Prostate gland (tissue), 2 donors: ENCODE data around the gene SLC9C2. TPM values are rescaled to one million over a fixed set of nuclear protein-coding genes. Genes with fewer than 3 reads are reported as not detected.
A peak's percentile ranks its signal among the peaks of the same experiment; 100 is the strongest.

Source experiments
- DNase-seq: peaks from one replicate; pipeline ENCODE4 v3.0.0-alpha.2; 2019; ENCODE audit warnings: low spot score
- H3K27ac ChIP-seq, 2 donors: fragments of 200-600 bp; sonication (generic); 2 replicates each; pipeline ENCODE4 v1.5.1; 2017 to 2019
- H3K27me3 ChIP-seq: fragments of 200-600 bp; sonication (generic); replicated peaks from 2 replicates; pipeline ENCODE4 v1.5.1; 2019; ENCODE audit not compliant: insufficient read depth
- H3K36me3 ChIP-seq, 2 donors: fragments of 200-600 bp; sonication (generic); 1 replicate in 1 of 2; 2 replicates in 1 of 2; pipeline versions ENCODE4 v1.5.1 to v1.8.1; 2017 to 2019
- H3K4me1 ChIP-seq: fragments of 200-600 bp; sonication (generic); replicated peaks from 2 replicates; pipeline ENCODE4 v1.5.1; 2019
- H3K4me3 ChIP-seq, 2 donors: fragments of 200-600 bp; sonication (generic); 2 replicates each; pipeline ENCODE4 v1.5.1; 2017 to 2019
- H3K9me3 ChIP-seq: fragments of 200-600 bp; sonication (generic); 2 replicates; pipeline ENCODE4 v1.5.1; 2017
- CTCF ChIP-seq, 4 experiments: fragments of 200-600 bp in 2 of 4; fragments of 450-650 bp in 2 of 4; sonication (generic) in 2 of 4; IDR thresholded peaks; 1 replicate in 3 of 4; 2 replicates in 1 of 4; pipeline ENCODE4 v1.5.1; 2016 to 2019; ENCODE audit warnings: antibody characterized with exemption in 4 of 4, mild to moderate bottlenecking in 2 of 4, moderate library complexity in 2 of 4
- POLR2A ChIP-seq: fragments of 450-650 bp; IDR thresholded peaks from one replicate; pipeline ENCODE4 v1.6.1; 2016; ENCODE audit warnings: antibody characterized with exemption, mild to moderate bottlenecking
- POLR2AphosphoS5 ChIP-seq: sonication (generic); formaldehyde crosslinking; IDR thresholded peaks from one replicate; pipeline ENCODE4 v1.6.1; 2017; ENCODE audit warnings: antibody characterized with exemption
- WGBS: methylation state at CpG from one replicate; pipeline ENCODE4 v1.1.5; 2018; 5-methylcytosine and 5-hydroxymethylcytosine counted together
- intact Hi-C: fragments of 100-400 bp; cut with DNase I; formaldehyde crosslinking; loops from one replicate; pipeline ENCODE4 v1.14.2; 2022
- total RNA-seq, 2 donors: library from RNA; depleted of rRNA; stranded (reverse); fragments of >200 nt; gene quantifications; one replicate each; pipeline ENCODE4 v1.1.0, GENCODE V29; 2016

Gene SLC9C2
- total RNA-seq, 2 donors from 2014 or later, result 40.6 TPM; not detected in 1

- 88% methylated on average over 4 of the region's 4 CpGs for WGBS
- peaks cover 0 to 10% of the 10 kb centered on the region in 2 donors for H3K36me3 ChIP-seq
- intact Hi-C loops, result no loop called here
- no peak overlapping the region for H3K27ac ChIP-seq
- no peaks in the 10 kb centered on the region for H3K9me3 ChIP-seq
- no peaks in the 10 kb centered on the region for H3K27me3 ChIP-seq
- no peak overlapping the region for H3K4me3 ChIP-seq
- H3K4me1 ChIP-seq, result no peaks in the 10 kb centered on the region
- DNase-seq, result no peak
- TF ChIP-seq POLR2A (no peak), POLR2AphosphoS5 (no peak), CTCF (IDR thresholded peaks at IDR 0.05) (no peak)
These were observed 143.0 kb downstream of the SLC9C2 start for GRCh38 chr1:173459885-173460284.

GRCh38 chr1:173454966-173455524 is 147.8 kb downstream of the SLC9C2 start:
- H3K4me3 ChIP-seq, result no peak overlapping the region
- H3K9me3 ChIP-seq, result no peaks in the 10 kb centered on the region
- 94% methylated on average over 4 of the region's 4 CpGs for WGBS
- DNase-seq, result no peak
- intact Hi-C loops, result no loop called here
- peaks cover 6% of the 10 kb centered on the region for H3K4me1 ChIP-seq
- H3K36me3 ChIP-seq, result peaks cover 0 to under 1% of the 10 kb centered on the region in 2 donors
- H3K27ac ChIP-seq, result no peak overlapping the region
- no peaks in the 10 kb centered on the region for H3K27me3 ChIP-seq
- TF ChIP-seq CTCF (IDR thresholded peaks at IDR 0.05), result no peak
- TF ChIP-seq POLR2AphosphoS5, result no peak
- no peak for TF ChIP-seq POLR2A

- Histone ChIP-seq H3K4me1 (peaks cover 6% of the 10 kb centered on the region), H3K27ac (no peak overlapping the region), H3K9me3 (no peaks in the 10 kb centered on the region), H3K4me3 (no peak overlapping the region), H3K27me3 (no peaks in the 10 kb centered on the region), H3K36me3 (no peaks in the 10 kb centered on the region)
- TF ChIP-seq POLR2AphosphoS5 (no peak), POLR2A (no peak), CTCF (IDR thresholded peaks at IDR 0.05) (no peak)
- DNase-seq, result no peak
- intact Hi-C loops, result no loop called here
These were observed 148.9 kb downstream of the SLC9C2 start for GRCh38 chr1:173453982-173454381.

- Histone ChIP-seq H3K4me1 (peaks cover 6% of the 10 kb centered on the region), H3K27me3 (no peaks in the 10 kb centered on the region), H3K36me3 (no peaks in the 10 kb centered on the region), H3K9me3 (no peaks in the 10 kb centered on the region), H3K4me3 (no peak overlapping the region), H3K27ac (peak overlapping the region; percentile 48 to 55)
- DNase-seq, result peak; percentile 93
- intact Hi-C loops, result no loop called here
- 19% methylated on average over 2 of the region's 2 CpGs for WGBS
- TF ChIP-seq POLR2AphosphoS5, result peak; percentile 88
- TF ChIP-seq POLR2A, result no peak
These were observed 150.9 kb downstream of the SLC9C2 start for GRCh38 chr1:173451981-173452380.

Other genes with a start within 250 kb of the SLC9C2 start
- gene PRDX6, start 125.7 kb downstream of the SLC9C2 start, total RNA-seq, result 100 to 1,000 TPM; 302 to 369 TPM
- gene TEX50, start 32.3 kb upstream of the SLC9C2 start, total RNA-seq, result 1 to 10 TPM in 1 of 2 donors, not detected in 1; 1.1 TPM
- 1 to 10 TPM in 1 of 2 donors, not detected in 1; 2.3 TPM for gene ANKRD45, start 66.8 kb upstream of the SLC9C2 start, total RNA-seq
- 10 to 100 TPM; 26.3 to 27.6 TPM for gene KLHL20, start 111.9 kb upstream of the SLC9C2 start, total RNA-seq
- 10 to 100 TPM; 11.3 to 18.1 TPM for gene DARS2, start 221.6 kb upstream of the SLC9C2 start, total RNA-seq
- 1 to 10 TPM; 5.7 to 9.4 TPM for gene CENPL, start 221.8 kb upstream of the SLC9C2 start, total RNA-seq